GM19025 (cell line): Measurements from ENCODE around the gene NOP9.
A peak's percentile ranks its signal among the peaks of the same experiment; 100 is the strongest.

ENCODE experiments used
- ATAC-seq: cut with Tn5 transposase; IDR thresholded peaks from one replicate; pipeline ENCODE4 v1.9.1; 2021; ENCODE audit warnings: mild to moderate bottlenecking, low read depth, moderate library complexity; ENCODE audit not compliant: unreplicated experiment

Gene NOP9, protein sequence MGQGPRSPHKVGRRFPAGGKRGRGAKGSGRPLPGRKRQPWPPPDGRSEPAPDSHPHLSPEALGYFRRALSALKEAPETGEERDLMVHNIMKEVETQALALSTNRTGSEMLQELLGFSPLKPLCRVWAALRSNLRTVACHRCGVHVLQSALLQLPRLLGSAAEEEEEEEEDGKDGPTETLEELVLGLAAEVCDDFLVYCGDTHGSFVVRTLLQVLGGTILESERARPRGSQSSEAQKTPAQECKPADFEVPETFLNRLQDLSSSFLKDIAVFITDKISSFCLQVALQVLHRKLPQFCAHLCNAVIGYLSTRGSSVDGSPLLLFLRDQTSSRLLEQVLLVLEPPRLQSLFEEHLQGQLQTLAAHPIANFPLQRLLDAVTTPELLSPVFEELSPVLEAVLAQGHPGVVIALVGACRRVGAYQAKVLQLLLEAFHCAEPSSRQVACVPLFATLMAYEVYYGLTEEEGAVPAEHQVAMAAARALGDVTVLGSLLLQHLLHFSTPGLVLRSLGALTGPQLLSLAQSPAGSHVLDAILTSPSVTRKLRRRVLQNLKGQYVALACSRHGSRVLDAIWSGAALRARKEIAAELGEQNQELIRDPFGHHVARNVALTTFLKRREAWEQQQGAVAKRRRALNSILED

DNA sequence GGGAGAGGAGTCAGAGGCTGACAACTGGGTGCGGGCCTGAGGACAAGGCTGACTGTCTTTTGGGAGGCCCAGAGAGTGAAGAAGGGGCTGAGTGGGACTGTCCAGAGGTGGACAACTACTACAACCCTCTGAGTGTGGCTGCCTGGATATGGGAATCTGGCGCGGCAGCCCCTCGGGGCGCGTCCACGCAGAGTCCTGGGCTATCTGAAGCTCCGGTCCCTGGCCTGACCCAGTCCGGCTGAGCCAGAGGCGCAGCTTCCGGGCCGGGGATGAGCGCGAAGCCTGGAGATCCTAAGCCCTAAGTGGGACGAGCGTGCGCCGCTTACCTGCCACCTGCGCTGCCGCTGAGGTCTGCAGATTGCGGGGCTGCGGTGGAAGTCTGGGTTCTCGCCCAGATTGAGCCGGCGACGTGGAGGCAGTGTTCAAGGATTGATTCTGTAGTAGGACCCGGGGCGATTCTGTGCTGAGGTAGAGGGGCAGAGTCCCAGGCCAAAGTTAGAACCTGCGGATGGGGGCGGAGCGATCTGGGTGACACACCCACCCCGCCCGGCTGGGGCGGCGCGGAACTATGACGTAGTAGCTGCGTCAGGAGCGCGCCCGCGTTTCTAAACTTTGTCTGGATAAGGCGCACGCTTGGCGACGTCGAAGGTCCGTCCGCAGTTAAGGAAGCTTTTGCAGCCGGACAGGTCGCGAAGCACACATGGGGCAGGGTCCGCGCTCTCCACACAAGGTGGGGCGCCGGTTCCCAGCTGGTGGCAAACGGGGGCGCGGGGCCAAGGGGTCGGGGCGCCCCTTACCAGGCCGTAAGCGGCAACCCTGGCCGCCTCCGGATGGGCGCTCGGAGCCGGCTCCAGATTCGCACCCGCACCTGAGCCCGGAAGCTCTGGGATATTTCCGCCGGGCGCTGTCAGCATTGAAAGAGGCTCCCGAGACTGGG is at the start of gene NOP9, which contains the start of gene DHRS1:
NOP9 (plus strand) TSS at position 596 of the 937 bp plus-strand sequence; CDS start at position 701, 105 bp downstream.
DHRS1 (minus strand) TSS at position 526 of the 937 bp plus-strand sequence. CDS start 674 bp downstream, outside the sequence.
- peak; percentile 61 for ATAC-seq

DNA sequence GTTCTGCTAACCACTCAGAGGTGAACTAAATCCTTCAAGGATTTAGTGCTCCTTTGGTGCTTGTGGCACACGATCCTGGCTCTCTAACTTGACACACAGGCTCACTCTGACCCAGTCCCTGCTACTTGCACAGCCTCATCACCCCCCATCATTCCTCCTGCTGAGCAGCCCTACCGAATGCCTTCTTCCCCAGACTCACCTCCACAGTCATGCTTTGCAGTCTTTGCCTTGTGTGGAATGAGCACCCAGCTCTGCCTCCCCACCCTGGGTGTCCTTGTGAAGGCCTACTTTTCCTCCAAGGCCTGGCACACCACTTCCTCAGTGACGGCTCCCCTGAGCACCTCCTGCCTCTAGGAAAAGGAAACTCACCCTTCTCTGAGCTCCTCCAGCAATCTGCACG is 49.3 kb upstream of the NOP9 start:
- ATAC-seq = no peak

DNA sequence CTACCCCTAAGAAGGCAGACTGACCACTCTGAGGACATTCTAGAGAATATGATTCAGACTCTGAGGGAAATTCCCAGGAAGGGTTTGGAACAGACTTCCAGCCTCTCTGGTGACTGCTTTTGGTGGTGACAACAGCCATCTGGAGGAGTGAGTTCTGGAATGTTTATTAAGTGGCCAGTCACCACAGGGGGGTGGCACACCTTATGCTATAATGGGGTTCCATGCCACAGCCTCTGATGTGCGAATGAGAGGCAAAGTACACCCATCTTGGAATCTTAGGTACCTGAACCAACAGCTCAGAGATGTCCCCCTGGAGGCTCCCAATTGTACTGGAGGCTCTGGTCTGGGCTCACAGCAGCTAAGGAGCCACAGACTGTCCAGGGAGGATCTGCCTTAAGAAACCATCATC is 47.8 kb upstream of the NOP9 start:
- no peak for ATAC-seq

DNA sequence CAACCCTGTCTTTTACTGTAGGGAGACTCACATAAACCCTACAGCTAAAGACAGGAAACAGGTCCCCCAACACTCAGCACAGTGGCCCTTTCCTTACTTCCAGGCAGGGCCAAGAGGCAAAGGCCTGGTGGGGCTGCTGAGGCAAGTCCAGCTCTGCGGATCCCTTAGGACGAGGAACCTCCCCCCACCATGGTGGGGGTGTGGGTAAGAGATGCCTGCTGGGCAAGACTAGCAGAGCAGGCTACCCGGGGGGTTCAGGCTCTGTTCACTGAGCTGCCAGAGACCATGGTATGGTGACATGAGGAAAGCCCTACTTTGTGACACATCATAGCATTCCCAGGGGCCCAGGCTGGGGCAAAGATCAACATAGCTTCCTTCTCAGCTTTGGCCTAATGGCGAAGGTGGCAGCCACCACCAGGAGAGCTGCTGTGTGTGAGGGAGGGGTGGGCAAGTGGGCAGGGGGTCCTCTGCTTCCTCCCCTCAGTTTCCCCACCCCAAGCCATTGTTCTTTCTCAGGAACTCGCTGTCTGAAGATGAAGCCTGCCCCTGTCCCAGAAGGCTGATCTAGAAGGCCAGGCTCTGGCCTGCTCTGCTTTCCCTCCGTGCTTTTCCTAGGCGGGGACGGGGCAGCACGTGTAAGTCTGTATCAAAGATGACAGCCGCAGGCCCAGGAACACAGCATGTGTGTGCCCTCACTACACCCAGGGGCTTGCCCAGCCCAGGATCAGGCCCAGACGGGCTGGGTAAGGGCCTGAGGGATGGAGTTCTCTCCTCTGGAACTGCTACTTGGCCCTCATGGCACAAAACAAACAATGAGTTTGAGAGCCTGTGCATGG is 47.1 kb upstream of the NOP9 start:
- ATAC-seq = no peak

DNA sequence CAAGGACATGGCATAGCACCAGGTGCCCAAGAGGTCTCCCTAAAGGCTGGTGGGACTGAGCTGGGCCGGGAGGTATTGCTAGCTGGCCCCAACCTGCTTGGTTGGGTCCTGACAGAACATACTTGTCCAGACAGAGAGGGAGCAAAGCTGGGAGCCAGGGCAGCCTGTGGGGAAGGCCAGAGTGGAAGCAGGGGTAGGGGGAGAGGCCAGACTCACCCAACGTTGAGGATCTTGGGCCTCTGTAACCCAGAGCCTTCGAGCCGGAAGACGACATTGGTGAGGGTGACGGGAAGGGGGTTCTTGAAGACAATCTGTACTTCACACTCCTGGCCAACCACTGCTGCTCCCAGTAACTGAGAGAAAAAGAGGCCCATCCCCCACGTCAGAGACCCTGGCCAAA is 45.7 kb upstream of the NOP9 start:
- no peak for ATAC-seq

DNA sequence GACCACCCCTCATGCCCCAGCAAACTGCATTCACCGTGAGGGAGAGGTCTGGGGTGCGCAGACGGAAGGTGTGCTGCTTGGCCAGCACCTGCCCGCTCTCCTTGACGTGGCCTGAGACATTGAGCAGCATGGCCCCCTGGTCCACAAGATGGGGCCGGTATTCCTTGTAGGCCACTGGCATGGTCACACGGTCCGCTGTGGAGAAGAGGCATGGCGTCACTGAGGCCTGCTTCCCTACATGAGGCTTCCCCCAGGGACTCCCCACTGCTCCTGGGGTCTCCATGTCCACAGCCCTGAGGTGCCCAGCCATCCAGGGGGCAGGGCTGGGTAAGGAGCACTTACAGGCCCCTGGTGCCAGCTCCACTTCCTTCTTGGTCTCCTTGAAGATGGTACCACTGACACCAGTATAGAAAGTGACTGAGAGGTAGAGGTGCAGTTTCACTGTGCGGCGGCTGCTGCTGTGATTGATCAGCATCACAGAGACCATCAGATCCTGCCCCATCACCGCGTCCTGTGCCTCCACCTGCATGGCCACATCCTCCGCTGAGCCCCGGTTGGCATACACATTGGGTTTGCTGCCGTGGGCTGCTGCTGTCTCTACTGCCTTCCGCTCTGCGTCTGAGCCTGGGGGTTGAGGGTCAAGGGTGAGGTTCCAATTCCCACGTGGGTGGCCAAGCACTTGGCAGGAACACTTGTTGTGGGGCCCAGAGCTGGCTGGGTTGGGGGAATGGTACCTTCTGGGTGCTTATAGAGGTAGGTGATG is 44.8 kb upstream of the NOP9 start:
- no peak for ATAC-seq

DNA sequence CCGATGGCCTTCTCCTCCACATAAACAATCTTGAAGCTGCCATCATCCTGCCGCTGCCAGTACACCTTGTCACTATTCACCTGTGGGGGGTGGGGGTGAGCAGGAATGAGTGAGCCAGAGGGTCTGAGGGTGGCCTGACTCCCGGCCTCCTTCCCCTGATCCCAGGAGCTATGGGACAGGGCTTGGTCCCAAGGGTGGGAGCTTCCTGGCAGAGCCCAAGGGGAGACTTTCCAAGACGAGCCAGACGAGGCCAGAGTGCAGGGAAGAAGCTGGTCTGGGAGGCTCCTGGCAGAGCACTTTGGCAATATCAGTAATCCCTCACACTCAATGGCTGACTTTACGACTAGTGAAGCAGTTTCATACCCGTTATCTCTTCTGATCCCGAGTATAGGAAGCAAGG is 44.2 kb upstream of the NOP9 start:
- ATAC-seq = no peak

DNA sequence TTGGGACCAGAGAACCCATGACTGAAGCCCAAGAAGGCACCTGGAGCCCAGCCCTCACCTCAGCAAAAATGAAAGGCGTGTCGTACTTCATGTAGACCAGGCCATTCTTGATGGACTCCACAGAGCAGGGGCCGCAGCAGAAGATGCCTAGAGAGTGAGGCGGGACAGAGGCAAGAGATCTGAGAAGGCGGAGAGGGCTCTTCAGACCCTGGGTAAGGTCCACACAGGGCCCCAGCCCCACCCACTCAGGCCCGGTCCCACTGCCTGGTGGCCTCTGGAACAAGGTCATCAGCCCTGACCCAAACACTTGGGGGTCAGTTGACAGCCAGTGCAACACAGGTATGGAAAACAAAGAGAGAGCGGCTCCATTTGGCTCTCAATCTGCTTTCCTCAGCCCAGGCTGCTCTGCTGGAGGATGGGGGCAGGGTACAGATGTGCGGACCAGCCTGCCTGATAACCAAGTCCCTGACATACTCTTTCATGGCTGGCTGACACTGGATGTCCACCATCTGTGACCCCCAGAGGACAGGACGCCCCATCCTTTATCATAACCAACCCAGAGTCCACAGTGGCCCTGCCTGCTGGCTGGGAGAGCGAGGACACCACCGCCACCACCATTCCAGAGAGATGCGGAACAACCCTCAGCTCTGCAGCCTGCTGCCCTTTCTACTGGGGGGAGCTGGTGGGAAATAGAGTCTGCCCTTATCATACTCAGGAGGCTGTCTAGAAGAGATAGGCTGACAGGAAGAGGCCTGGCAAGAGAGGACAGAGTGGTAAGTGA is 43.5 kb upstream of the NOP9 start:
- no peak for ATAC-seq

DNA sequence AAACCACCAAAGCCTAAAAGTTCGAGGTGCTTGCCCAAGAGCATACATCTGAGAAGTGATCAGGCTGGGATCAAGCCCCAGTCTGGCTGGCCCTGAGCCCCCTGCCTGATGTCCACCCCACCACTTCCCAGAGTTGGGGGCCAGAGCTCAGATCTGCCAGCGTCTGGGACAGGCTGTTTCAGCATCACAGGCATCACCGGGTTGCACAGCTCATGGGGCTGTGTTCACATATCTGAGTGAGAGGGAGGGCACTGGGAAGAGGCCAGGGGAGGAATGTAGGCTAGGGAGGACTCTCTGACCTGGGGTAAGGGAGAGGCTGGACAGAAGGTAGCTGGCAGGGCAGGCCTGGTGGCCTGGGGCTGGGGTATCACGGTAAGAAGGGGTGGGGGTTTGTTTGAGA is 42.7 kb upstream of the NOP9 start:
- no peak for ATAC-seq

DNA sequence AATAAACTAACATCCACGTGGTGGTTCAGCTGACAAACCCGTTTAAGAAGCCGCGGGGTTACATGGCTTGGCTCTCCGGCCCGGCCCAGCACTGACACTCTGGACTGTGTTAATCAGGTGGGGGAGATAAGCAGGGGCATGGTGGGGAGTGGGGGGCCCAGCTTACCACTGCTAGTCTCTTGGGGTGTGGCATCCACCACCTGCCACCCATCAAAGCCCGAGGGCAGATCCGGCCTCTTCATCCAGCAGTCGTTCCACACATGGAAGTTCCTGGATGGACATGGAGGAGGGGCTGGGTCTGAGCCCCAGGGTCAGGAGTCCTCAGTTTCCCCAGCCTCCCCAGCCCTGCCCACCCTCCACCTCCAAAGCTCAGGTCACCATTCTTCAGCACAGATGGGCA is 41.5 kb upstream of the NOP9 start:
- ATAC-seq = no peak

DNA sequence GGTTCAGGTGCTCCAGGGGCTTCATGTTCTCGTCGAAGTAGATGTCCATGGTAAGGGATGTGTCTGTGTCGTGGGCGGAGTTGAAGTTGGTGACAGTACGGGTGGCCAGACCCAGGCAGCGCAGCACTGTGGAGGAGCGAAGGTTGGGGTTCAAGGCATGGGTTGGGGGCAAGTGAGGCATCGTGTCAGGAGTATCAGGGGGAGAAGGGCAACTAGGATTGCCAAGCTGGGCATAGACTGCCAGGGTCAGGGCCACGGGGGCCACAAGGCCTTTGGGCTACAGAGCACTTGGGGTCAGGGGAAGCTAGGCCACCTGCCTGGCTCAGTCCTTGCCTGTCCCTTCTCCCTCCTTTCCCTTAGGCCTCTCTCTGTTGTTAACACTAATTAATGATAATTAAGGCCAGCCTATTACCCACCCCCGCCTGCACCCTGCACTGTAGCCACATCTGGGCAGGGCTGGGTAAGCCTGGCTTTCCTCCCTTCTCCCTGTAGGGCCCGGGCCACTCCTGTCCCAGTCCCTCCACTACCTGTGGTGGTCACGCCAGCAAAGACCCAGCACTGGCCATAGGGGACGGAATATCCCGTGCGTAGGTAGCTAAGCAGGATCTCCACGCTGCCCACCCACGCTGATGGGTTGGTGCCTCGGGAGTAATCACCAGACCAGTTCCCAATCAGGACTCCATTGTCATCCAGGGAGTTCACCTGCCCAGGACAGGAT is 40.9 kb upstream of the NOP9 start:
- ATAC-seq = no peak

DNA sequence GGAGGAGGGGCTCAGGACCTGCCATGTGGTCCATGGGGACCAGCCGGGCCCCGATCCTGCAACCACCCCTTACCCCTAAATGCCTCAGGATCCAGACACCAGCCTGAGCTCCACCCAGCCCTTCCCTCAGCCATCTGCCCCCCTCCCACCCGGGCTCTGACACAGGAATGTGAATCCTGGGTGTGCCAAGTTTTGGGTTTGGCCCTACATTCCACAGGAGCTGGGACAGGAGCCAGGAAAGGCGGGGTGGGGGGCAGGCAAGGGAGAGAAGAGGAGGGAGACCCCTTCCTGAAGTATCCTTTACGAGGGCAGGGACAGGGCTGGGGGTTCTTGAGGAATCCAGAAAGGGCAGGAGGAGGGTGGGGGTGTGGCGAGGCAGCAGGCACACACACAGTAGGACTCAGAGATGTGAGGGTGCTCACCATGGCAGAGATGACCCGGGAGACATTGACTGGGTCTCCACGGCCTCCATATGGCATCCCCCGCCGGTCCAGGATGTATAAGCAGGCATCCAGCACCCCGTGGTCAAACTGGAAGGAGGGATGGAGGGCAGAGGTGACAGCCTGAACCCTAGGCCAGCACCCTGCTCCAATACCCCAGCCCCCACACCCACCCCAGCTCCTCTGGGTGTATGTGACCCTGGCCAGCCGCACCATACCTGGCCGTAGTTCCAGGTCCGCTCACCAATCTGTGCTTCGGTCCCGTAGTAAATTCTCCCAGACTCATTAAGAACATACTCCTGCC is 40.2 kb upstream of the NOP9 start:
- no peak for ATAC-seq

DNA sequence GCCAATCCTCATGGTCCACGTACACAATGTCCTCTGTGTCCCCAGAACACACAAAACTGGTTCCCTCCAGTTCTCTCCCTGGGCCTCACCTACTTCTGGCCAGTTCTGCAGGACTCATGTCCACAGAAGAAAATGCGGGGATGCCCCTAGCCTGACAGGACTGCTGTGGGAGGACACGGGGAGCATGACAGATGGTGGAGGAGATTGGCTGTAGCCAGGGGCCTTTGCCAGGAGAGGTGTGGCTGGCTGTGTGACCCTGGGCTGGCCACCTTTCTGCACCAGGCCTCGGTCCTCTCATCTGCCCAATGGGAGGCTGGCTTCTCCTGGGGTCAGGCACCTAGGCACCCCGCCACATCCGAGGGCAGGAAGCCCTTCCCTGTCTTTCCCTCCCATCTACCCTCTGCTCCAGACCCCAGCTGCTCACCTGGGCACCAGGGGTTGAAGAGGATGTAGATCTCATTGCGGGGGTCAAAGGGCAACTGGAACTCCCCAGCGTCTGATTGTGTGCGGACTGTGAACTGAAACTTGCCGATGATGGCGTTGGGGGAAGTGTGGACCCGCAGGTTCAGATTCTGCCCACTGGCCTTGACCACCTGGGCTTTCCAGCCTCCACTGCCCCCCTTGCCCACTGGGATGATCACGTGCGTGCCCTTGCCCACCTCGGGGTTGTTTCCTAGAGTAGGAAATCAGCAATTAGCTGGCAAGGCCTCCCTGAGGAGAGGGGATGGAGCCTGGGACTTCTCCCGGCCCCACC is 39.4 kb upstream of the NOP9 start:
- ATAC-seq = no peak

DNA sequence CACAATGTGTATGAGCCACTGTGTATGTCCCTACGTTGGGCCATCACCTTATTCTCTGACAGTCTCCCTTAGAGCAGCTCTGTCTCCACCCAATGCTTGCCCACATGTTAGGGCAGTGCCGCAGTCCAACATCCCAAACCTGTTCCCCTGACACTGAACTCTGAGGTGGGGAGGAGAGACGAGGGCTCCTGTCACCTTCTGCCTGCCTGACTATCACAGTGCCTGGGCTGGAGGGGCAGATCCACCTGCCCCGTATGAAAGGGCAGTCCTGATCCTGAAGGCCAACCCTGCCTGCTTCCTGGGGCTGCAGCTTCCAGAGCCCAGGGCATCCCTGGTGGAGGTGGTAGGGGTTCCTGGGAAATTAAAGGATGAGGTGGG is 38.9 kb upstream of the NOP9 start:
- ATAC-seq = no peak

DNA sequence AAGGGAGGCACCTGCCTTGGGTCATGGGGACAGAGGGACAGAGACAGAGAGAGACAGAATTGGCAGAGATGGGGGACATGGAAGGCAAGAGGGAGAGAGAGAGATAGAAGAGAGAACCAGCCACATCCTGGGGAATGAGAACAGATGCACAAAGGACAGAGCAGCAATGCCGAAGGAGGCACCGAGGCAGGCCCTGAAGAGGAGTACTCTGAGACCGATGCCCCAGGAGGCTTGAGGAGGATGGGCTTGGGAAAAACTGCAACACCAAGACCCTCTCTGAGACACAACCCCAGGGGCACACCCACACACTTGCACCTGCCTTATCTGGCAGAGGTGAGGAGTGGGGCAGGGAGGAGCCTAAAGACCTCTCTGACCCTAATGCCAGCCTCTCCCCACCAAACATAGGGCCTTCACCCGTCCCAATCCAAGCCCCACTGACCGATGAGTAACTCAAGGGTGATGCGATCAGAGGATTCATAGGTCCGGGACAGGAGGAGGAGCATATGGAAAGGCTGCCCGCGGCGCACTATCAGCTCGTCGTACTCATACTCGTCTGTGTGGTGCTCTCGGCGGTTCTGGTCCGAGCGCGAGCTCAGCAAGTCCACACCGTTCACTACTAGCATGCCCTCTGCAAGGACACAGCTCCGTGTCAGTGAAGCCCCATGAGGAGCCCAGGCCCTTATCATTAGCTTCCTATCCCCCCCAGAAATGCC is 38.2 kb upstream of the NOP9 start:
- no peak for ATAC-seq

DNA sequence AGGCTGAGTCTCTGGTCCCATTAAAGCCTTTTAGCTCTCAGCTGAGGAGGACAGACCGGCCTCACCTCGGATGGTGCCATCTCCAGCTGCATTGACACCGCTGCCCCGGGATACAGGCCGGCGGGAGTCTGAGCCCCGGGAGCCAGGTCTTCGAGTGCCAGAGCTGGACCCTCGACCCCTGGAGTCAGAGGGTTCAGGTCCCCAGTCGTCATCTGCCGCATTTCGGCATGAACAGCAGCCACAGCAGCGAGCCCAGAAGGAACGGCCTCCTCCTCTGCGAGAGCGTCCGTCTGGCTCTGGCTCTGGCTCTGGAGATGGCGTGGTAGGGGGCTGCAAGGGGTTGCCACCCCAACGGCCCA is 37.7 kb upstream of the NOP9 start:
- no peak for ATAC-seq
